ENCODE measurements around the gene MAP1B. TPM values are rescaled to one million over a fixed set of nuclear protein-coding genes. Genes with fewer than 3 reads are reported as not detected.

MAP1B gene
- total RNA-seq, 2 experiments from 2014 or later = 0.06 TPM; not detected in 1

- POLR2A ChIA-PET = no interaction called here
- no peaks in the 10 kb centered on the region for H3K36me3 Mint-ChIP-seq (ENCODE audit: low read depth)
These were observed 40.3 kb downstream of the MAP1B start for GRCh38 chr5:72147569-72147968.

GRCh38 chr5:72149742-72150141 lies 42.5 kb downstream of the MAP1B start:
- H3K27ac Mint-ChIP-seq = no peak overlapping the region
- POLR2A ChIA-PET = no interaction called here
- no peaks in the 10 kb centered on the region for H3K9me3 Mint-ChIP-seq
- DNase-seq = no peak
- H3K36me3 Mint-ChIP-seq (ENCODE audit: low read depth) = no peaks in the 10 kb centered on the region
- H3K27me3 Mint-ChIP-seq = peaks cover 17% of the 10 kb centered on the region
- H3K4me3 Mint-ChIP-seq = no peak overlapping the region
- CTCF ChIA-PET = no interaction called here
- no peaks in the 10 kb centered on the region for H3K4me1 Mint-ChIP-seq

More at GRCh38 chr5:72147569-72147968, 40.3 kb downstream of the MAP1B start:
- DNase-seq = no peak
- no peaks in the 10 kb centered on the region for H3K4me1 Mint-ChIP-seq
- H3K27me3 Mint-ChIP-seq = peaks cover 20% of the 10 kb centered on the region
- H3K4me3 Mint-ChIP-seq = no peak overlapping the region
- CTCF ChIA-PET = no interaction called here
- H3K27ac Mint-ChIP-seq = no peak overlapping the region
- H3K9me3 Mint-ChIP-seq = no peaks in the 10 kb centered on the region

- H3K27me3 Mint-ChIP-seq = peaks cover 11% of the 10 kb centered on the region
- POLR2A ChIA-PET = interaction anchor here (0.7 kb wide), 1 partner anchor 26 kb away, joined by 3 read pairs; no protein-coding TSS in a partner anchor
- no peak for DNase-seq
- H3K9me3 Mint-ChIP-seq = no peaks in the 10 kb centered on the region
- CTCF ChIA-PET = no interaction called here
- H3K27ac Mint-ChIP-seq = no peak overlapping the region
- no peaks in the 10 kb centered on the region for H3K4me1 Mint-ChIP-seq
- H3K4me3 Mint-ChIP-seq = no peak overlapping the region
- H3K36me3 Mint-ChIP-seq (ENCODE audit: low read depth) = no peaks in the 10 kb centered on the region
These were observed 43.9 kb downstream of the MAP1B start for GRCh38 chr5:72151169-72151568.

GRCh38 chr5:72151646-72152045 lies 44.4 kb downstream of the MAP1B start:
- Mint-ChIP-seq H3K27ac (no peak overlapping the region), H3K27me3 (peaks cover 13% of the 10 kb centered on the region), H3K4me1 (no peaks in the 10 kb centered on the region), H3K9me3 (no peaks in the 10 kb centered on the region), H3K4me3 (no peak overlapping the region), H3K36me3 (ENCODE audit: low read depth) (no peaks in the 10 kb centered on the region)
- ChIA-PET POLR2A (interaction anchor here (0.7 kb wide), 1 partner anchor 27 kb away, joined by 3 read pairs; no protein-coding TSS in a partner anchor), CTCF (no interaction called here)
- no peak for DNase-seq

- no peaks in the 10 kb centered on the region for H3K4me1 Mint-ChIP-seq
- peaks cover 14% of the 10 kb centered on the region for H3K27me3 Mint-ChIP-seq
- ChIA-PET POLR2A (no interaction called here), CTCF (interaction anchor here (0.9 kb wide), 1 partner anchor 8 kb away, joined by 3 read pairs; no protein-coding TSS in a partner anchor)
- H3K27ac Mint-ChIP-seq = no peak overlapping the region
- DNase-seq = no peak
- no peaks in the 10 kb centered on the region for H3K9me3 Mint-ChIP-seq
- no peaks in the 10 kb centered on the region for H3K36me3 Mint-ChIP-seq (ENCODE audit: low read depth)
- H3K4me3 Mint-ChIP-seq = no peak overlapping the region
These were observed 45.3 kb downstream of the MAP1B start for GRCh38 chr5:72152545-72152944.

DNA sequence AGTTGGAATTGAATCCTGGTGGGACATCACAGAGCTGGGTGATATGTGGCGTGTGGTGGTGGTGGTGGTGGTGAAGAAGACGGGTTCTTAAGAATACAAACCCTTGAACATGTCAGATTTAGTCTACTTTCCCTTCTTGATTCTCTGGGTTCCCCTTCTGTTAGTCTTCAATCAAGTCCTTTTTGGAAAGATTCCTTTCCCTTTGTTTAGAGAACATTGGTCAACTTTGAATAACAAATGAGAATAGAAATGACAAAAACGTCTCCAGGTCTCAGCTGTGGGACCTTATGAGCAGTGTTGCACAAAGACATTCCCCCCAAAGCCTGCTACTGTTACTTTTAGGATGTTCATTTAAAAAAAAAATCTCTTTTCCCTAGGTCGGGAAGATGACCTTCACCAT lies 46.3 kb downstream of the MAP1B start:
- Mint-ChIP-seq H3K9me3 (no peaks in the 10 kb centered on the region), H3K4me3 (no peak overlapping the region), H3K27ac (no peak overlapping the region), H3K36me3 (ENCODE audit: low read depth) (no peaks in the 10 kb centered on the region), H3K27me3 (peaks cover 15% of the 10 kb centered on the region), H3K4me1 (no peaks in the 10 kb centered on the region)
- ChIA-PET POLR2A (no interaction called here), CTCF (interaction anchor here (0.9 kb wide), 1 partner anchor 9 kb away, joined by 3 read pairs; no protein-coding TSS in a partner anchor)
- no peak for DNase-seq

- Mint-ChIP-seq H3K36me3 (ENCODE audit: low read depth) (no peaks in the 10 kb centered on the region), H3K4me3 (no peak overlapping the region), H3K27me3 (peaks cover 9% of the 10 kb centered on the region), H3K9me3 (no peaks in the 10 kb centered on the region), H3K4me1 (no peaks in the 10 kb centered on the region), H3K27ac (no peak overlapping the region)
- DNase-seq = no peak
- CTCF ChIA-PET = no interaction called here
- POLR2A ChIA-PET = no interaction called here
These were observed 46.9 kb downstream of the MAP1B start for GRCh38 chr5:72154076-72154756.

DNA sequence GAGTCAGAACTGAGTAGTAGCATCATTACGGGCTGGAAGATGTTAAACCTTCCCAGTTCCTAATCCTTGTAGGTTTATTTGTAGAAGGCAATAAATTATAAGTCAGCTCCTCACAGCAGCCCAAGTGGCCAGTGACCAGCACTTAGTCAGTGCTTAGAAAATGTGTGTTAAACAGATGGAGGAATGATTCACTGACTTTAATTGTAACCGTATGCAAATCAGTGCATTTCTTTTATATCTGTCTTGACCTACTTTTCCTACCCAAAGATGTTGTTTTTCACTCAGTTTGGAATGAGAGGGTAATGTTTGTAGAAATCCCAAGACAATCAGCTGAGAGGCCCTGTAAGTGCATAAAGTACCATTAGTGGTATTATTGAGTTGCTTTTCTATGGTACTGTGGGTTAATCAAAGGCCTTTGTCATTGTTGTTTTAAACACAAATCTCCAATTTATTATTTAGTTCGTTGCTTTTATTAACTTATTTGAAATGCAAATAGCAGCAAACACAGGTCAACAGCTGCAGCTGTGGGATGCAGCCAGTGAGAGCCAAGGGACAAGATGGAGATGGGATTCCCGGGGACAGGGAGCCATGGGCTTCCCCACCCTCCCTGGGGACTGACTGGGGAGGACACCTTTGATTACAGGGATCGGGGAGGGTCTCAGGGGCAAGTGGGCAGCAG lies 49.8 kb downstream of the MAP1B start:
- H3K36me3 Mint-ChIP-seq (ENCODE audit: low read depth) = no peaks in the 10 kb centered on the region
- H3K27me3 Mint-ChIP-seq = peaks cover 7% of the 10 kb centered on the region
- no peak overlapping the region for H3K27ac Mint-ChIP-seq
- H3K9me3 Mint-ChIP-seq = no peaks in the 10 kb centered on the region
- H3K4me1 Mint-ChIP-seq = no peaks in the 10 kb centered on the region
- no peak overlapping the region for H3K4me3 Mint-ChIP-seq
- ChIA-PET POLR2A (no interaction called here), CTCF (no interaction called here)
- DNase-seq = no peak

- H3K9me3 Mint-ChIP-seq = no peaks in the 10 kb centered on the region
- no peaks in the 10 kb centered on the region for H3K36me3 Mint-ChIP-seq (ENCODE audit: low read depth)
- H3K4me1 Mint-ChIP-seq = no peaks in the 10 kb centered on the region
- DNase-seq = no peak
- no peak overlapping the region for H3K4me3 Mint-ChIP-seq
- peaks cover 7% of the 10 kb centered on the region for H3K27me3 Mint-ChIP-seq
- ChIA-PET POLR2A (no interaction called here), CTCF (no interaction called here)
- no peak overlapping the region for H3K27ac Mint-ChIP-seq
These were observed 50.3 kb downstream of the MAP1B start for GRCh38 chr5:72157625-72157962.

DNA sequence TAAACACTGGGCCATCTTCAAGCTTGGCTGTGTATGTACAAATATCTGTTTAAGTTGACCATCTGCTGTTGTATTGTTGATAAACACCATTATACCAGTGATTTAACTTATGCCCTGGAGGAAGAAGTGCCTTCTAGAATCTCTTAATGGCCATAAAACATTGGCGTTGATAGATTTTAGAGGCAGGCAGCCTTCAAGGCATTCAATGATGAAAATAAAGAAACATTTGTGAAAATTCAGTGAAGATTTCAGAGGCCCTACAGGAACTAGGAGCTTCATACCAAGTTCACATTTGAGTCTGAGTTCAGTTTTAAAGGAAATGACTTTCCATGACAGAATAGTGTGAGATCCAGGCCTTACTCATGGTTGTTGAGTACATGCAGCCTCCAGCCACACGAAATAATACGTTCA lies 52.2 kb downstream of the MAP1B start:
- DNase-seq = no peak
- H3K36me3 Mint-ChIP-seq (ENCODE audit: low read depth) = no peaks in the 10 kb centered on the region
- POLR2A ChIA-PET = no interaction called here
- H3K9me3 Mint-ChIP-seq = no peaks in the 10 kb centered on the region
- no peaks in the 10 kb centered on the region for H3K4me1 Mint-ChIP-seq
- CTCF ChIA-PET = no interaction called here
- H3K4me3 Mint-ChIP-seq = no peak overlapping the region
- H3K27ac Mint-ChIP-seq = no peak overlapping the region
- peaks cover 13% of the 10 kb centered on the region for H3K27me3 Mint-ChIP-seq

DNA sequence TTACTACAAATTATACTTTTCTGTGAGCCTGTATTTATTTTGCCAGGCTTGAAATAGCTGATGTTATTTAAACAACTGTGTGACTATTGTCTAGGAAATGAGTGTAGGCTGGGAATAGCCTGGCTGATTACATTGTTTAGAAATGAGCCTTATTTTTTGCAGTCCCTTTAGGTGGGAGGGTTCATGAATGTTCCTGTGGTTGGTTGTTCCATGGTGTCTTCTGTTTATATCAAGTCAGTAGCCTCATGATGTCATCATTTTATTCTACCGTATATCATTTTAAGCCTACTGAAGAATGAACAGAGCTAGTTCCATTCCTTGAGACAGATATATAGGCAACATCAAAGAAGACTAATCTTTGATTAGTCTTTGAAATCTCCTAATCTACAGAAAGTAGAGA lies 53.1 kb downstream of the MAP1B start:
- Mint-ChIP-seq H3K4me1 (no peaks in the 10 kb centered on the region), H3K27ac (no peak overlapping the region), H3K27me3 (peaks cover 16% of the 10 kb centered on the region), H3K36me3 (ENCODE audit: low read depth) (no peaks in the 10 kb centered on the region), H3K9me3 (no peaks in the 10 kb centered on the region), H3K4me3 (no peak overlapping the region)
- DNase-seq = no peak
- ChIA-PET CTCF (no interaction called here), POLR2A (no interaction called here)

DNA sequence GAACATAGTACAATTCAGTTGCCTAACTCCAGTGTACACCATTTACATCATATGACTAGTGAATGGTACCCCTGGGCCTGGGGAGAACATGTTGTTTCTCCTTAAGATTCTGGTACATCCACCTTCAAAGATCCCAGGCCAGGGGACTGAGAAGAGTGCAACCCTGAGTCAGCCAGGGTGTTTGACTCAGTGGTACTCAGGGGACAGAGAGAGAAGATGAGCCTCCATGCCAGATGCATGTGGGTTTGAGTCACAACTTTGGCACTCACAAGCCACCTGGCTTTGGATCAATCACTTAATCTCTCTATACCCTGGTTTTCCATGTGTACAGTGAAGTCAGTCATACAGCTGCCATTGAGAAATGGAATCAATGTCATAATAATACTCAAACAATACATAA lies 53.7 kb downstream of the MAP1B start:
- Mint-ChIP-seq H3K36me3 (ENCODE audit: low read depth) (no peaks in the 10 kb centered on the region), H3K4me3 (no peak overlapping the region), H3K9me3 (no peaks in the 10 kb centered on the region), H3K4me1 (no peaks in the 10 kb centered on the region), H3K27me3 (peaks cover 16% of the 10 kb centered on the region), H3K27ac (no peak overlapping the region)
- ChIA-PET POLR2A (no interaction called here), CTCF (no interaction called here)
- no peak for DNase-seq

DNA sequence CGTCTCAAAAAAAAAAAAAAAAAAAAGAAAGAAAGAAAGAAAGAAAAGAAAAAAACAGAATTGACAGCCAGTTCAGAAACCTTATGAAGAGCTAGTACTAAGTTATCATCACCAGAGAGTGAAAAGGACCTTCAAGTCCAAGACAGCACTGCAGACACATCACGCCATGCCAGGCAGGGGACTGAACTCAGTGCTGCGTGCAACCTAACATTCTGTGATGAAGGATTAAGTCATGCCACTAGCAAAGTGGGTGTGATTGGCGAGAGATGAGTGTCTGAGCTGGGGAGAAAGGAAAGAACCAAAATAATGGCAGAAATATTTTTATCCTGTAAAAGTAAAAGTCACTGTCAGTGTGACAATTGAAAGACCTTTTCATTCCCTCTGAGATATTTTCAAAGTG lies 54.7 kb downstream of the MAP1B start:
- CTCF ChIA-PET = interaction anchor here (0.7 kb wide), 1 partner anchor 718 kb away, joined by 3 read pairs; no protein-coding TSS in a partner anchor
- Mint-ChIP-seq H3K9me3 (no peaks in the 10 kb centered on the region), H3K4me1 (no peaks in the 10 kb centered on the region), H3K36me3 (ENCODE audit: low read depth) (no peaks in the 10 kb centered on the region), H3K4me3 (no peak overlapping the region), H3K27ac (no peak overlapping the region), H3K27me3 (peaks cover 19% of the 10 kb centered on the region)
- POLR2A ChIA-PET = no interaction called here
- DNase-seq = no peak

Measured in activated CD4-positive, alpha-beta T cell treated with anti-CD3 and anti-CD28 coated beads, Interleukin-2, amount 10 ng/mL, durations not matched to agents 7 days and 5 days (primary cell).